HG03097 (cell line): ENCODE results near the gene TUFT1.
"Not testable (repeated sequence)": the region's sequence is repeated elsewhere in the genome, so short reads cannot be mapped to it uniquely, and the experiment has no call there.

Source experiments
- ATAC-seq: cut with Tn5 transposase; IDR thresholded peaks from one replicate; pipeline ENCODE4 v1.9.1; 2021; ENCODE audit not compliant: unreplicated experiment, low FRiP score

TUFT1 gene

GRCh38 chr1:151613282-151613780 lies 73.2 kb downstream of the TUFT1 start:
- ATAC-seq: no peak

- ATAC-seq: no peak
Measured at GRCh38 chr1:151615711-151616504, 75.8 kb downstream of the TUFT1 start.

DNA sequence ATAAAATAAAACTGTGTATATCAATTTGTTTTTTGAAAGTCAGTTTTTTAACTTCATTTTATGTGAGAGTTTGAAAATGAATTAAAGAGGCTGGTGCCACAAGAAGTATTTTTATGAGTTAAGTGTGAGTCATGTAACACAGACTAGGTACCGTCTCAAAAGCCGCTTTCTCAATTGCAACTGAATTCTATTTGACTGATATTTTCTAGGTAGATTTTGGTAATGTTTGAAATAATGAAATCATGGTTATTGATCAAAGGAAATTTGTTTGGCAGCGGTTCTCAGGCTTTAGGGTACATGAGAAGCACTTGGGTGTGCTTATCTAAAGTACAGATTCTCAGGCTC lies 76.4 kb downstream of the TUFT1 start:
- no peak for ATAC-seq

DNA sequence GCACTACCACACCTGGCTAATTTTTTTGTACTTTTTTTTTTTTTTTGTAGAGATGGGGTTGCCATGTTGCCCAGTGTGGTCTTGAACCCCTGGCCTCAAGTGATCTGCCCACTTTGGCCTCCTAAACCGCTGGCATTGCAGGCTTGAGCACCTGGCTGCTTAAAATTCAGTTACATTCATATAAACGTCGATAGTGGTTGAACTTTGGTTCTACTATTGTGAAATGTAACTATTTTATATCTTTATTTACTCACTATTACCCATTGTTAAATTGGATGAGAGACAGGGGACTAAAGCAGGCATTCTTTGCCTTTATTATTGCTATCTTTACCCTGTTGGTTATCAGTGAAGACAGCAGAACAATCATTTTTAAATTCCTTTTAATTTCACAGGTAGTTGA lies 77.9 kb downstream of the TUFT1 start:
- ATAC-seq: no peak

DNA sequence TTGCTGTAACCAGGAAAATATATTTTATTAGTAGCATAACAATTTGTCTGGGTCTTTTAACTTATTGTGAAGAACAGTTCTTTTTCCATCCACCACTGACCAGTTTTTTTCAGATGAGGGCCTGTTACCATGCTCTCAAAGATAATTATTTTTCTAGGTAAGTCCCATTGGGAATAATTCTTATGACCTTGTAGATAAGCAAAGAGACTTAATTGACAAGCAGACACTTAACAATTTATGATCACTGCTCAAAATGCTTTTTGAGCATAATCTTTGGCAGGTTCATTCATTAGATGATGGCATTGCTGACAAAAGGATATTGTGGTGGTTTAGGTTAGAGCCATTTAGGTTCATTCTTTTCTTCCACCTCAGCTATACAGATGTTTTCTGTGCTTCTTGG lies 78.4 kb downstream of the TUFT1 start:
- no peak for ATAC-seq

DNA sequence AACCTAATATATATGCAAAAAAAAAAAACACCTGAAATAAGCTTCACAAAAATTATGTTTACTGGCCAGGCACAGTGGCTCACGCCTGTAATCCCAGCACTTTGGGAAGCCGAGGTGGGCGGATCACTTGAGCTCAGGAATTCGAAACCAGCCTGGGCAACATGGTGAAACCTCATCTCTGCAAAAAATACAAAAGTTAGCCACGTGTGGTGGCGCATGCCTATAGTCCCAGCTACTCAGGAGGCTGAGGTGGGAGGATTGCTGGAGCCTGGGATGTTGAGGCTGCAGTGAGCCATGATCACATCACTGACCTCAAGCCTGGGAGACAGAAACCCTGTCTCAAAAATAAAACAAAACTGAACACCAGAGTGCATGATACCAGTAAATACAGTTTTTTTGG lies 78.9 kb downstream of the TUFT1 start:
- not testable (repeated sequence) for ATAC-seq

- no peak for ATAC-seq
Measured at GRCh38 chr1:151619489-151620093, 79.5 kb downstream of the TUFT1 start.

DNA sequence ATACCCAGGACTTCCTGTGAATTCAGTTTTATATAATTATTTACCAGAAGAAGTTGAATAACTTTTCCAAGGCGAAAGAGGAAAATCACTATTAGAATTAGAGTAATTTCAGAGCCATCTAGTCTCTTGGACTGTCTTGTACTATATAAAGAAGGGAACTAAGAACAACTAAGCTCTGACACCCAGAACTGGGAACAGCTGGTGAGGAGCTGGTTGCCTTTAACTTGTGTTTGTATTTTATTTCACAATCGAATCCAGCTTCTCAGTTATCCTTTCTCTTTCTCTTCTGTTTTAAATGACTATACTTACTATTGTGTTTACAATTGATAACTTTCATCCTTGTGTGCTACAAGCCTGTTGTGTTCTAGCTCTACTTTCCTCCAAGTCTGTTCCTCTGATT lies 80.2 kb downstream of the TUFT1 start:
- no peak for ATAC-seq

- ATAC-seq: no peak
Measured at GRCh38 chr1:151621351-151621750, 81.2 kb downstream of the TUFT1 start.

GRCh38 chr1:151624783-151625182 lies 84.7 kb downstream of the TUFT1 start:
- no peak for ATAC-seq

- no peak for ATAC-seq
Measured at GRCh38 chr1:151626740-151627334, 86.7 kb downstream of the TUFT1 start.

- ATAC-seq: no peak
Measured at GRCh38 chr1:151629278-151629677, 89.2 kb downstream of the TUFT1 start.
